Activated CD8-positive, alpha-beta T cell treated with anti-CD3 and anti-CD28 coated beads for 36 hours (primary cell): ENCODE results near the gene KIAA1755. TPM values are rescaled to one million over a fixed set of nuclear protein-coding genes. Genes with fewer than 3 reads are reported as not detected.
"Not testable (repeated sequence)": the region's sequence is repeated elsewhere in the genome, so short reads cannot be mapped to it uniquely, and the experiment has no call there.

Experiments
- ATAC-seq: fragments of 200-7000 bp; cut with Tn5 transposase; one replicate; pipeline ENCODE4 v1.10.0; 2021; ENCODE audit warnings: mild to moderate bottlenecking, moderate library complexity
- CTCF ChIA-PET: fragments of 350-600 bp; sonication (Branson Sonifier 250); formaldehyde crosslinking; loops from one replicate; lab custom pipeline; 2021; ENCODE audit warnings: antibody characterized with exemption; lab: Charles Lee
- POLR2A ChIA-PET: fragments of 350-600 bp; sonication (Branson Sonifier 250); formaldehyde crosslinking; loops from one replicate; lab custom pipeline; 2021; ENCODE audit warnings: antibody characterized with exemption; lab: Charles Lee
- DNase-seq: peaks from one replicate; pipeline ENCODE4 v3.0.0-alpha.2; 2020
- H3K27ac Mint-ChIP-seq: one replicate; pipeline ENCODE4 v1.8.0; 2021; ENCODE audit warnings: mild to moderate bottlenecking, mixed read lengths
- H3K27me3 Mint-ChIP-seq: one replicate; pipeline ENCODE4 v1.8.0; 2021; ENCODE audit warnings: mixed read lengths
- H3K36me3 Mint-ChIP-seq: one replicate; pipeline ENCODE4 v1.8.0; 2021; ENCODE audit warnings: low read depth, mixed read lengths
- H3K4me1 Mint-ChIP-seq: one replicate; pipeline ENCODE4 v1.8.0; 2021; ENCODE audit warnings: low read depth, mixed read lengths
- H3K4me3 Mint-ChIP-seq: one replicate; pipeline ENCODE4 v1.8.0; 2021; ENCODE audit warnings: mild to moderate bottlenecking, moderate library complexity, mixed read lengths
- H3K9me3 Mint-ChIP-seq: one replicate; pipeline ENCODE4 v1.8.0; 2021; ENCODE audit warnings: mixed read lengths
- intact Hi-C: fragments of 100-400 bp; cut with micrococcal nuclease; formaldehyde crosslinking; loops from one replicate; pipeline ENCODE4 v1.10.0; 2022
- total RNA-seq, 2 experiments: library from RNA; stranded (reverse); gene quantifications; one replicate each; pipeline ENCODE4 v1.2.3, GENCODE V29; 2021
- TF ChIP-seq, protein P1 (sequence below): fragments of 200-600 bp; IDR thresholded peaks from one replicate; pipeline ENCODE4 v1.8.0; 2022; ENCODE audit warnings: antibody characterized with exemption, mild to moderate bottlenecking

The KIAA1755 gene
- total RNA-seq, 2 experiments from 2014 or later, result not detected

- Mint-ChIP-seq H3K27me3 (peaks cover 19% of the 10 kb centered on the region), H3K27ac (no peak overlapping the region), H3K4me3 (no peak overlapping the region), H3K9me3 (no peaks in the 10 kb centered on the region), H3K36me3 (no peaks in the 10 kb centered on the region), H3K4me1 (peaks cover 1% of the 10 kb centered on the region)
- CTCF ChIA-PET, result interaction anchor here (0.5 to 1.5 kb wide), 3 partner anchors 12 to 691 kb away, joined by 3 to 4 read pairs (median 3); no protein-coding TSS in a partner anchor
- POLR2A ChIA-PET, result no interaction called here
- ATAC-seq (no peak), DNase-seq (no peak)
- TF ChIP-seq, protein P1, sequence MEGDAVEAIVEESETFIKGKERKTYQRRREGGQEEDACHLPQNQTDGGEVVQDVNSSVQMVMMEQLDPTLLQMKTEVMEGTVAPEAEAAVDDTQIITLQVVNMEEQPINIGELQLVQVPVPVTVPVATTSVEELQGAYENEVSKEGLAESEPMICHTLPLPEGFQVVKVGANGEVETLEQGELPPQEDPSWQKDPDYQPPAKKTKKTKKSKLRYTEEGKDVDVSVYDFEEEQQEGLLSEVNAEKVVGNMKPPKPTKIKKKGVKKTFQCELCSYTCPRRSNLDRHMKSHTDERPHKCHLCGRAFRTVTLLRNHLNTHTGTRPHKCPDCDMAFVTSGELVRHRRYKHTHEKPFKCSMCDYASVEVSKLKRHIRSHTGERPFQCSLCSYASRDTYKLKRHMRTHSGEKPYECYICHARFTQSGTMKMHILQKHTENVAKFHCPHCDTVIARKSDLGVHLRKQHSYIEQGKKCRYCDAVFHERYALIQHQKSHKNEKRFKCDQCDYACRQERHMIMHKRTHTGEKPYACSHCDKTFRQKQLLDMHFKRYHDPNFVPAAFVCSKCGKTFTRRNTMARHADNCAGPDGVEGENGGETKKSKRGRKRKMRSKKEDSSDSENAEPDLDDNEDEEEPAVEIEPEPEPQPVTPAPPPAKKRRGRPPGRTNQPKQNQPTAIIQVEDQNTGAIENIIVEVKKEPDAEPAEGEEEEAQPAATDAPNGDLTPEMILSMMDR, result no peak
- intact Hi-C loops, result no loop called here
These were observed 5.1 kb downstream of the KIAA1755 start for GRCh38 chr20:38255393-38255792.

GRCh38 chr20:38254621-38255020 is 5.9 kb downstream of the KIAA1755 start:
- H3K4me1 Mint-ChIP-seq, result not testable (repeated sequence)

GRCh38 chr20:38253571-38253970 is 7.0 kb downstream of the KIAA1755 start:
- H3K27me3 Mint-ChIP-seq, result peaks cover 3% of the 10 kb centered on the region
- ATAC-seq, result no peak
- H3K9me3 Mint-ChIP-seq, result no peaks in the 10 kb centered on the region
- ChIA-PET POLR2A (no interaction called here), CTCF (interaction anchor here (0.6 to 1.3 kb wide), 3 partner anchors 9 to 31 kb away, joined by 3 to 5 read pairs (median 4); no protein-coding TSS in a partner anchor)
- no peak for DNase-seq
- no peaks in the 10 kb centered on the region for H3K4me1 Mint-ChIP-seq
- H3K36me3 Mint-ChIP-seq, result no peaks in the 10 kb centered on the region
- TF ChIP-seq, protein P1, result no peak
- H3K4me3 Mint-ChIP-seq, result no peak overlapping the region
- intact Hi-C loops, result no loop called here
- no peak overlapping the region for H3K27ac Mint-ChIP-seq

More at GRCh38 chr20:38254621-38255020, 5.9 kb downstream of the KIAA1755 start:
- CTCF ChIA-PET, intact Hi-C loops, ATAC-seq, POLR2A ChIA-PET, H3K4me3 Mint-ChIP-seq, H3K27ac Mint-ChIP-seq, H3K36me3 Mint-ChIP-seq, DNase-seq, H3K9me3 Mint-ChIP-seq: not testable (repeated sequence)
- peaks cover 11% of the 10 kb centered on the region for H3K27me3 Mint-ChIP-seq

GRCh38 chr20:38252292-38253288 is 7.9 kb downstream of the KIAA1755 start:
- ChIA-PET POLR2A (no interaction called here), CTCF (interaction anchor here (0.9 to 1.3 kb wide), 2 partner anchors 10 to 30 kb away, joined by 3 to 5 read pairs; no protein-coding TSS in a partner anchor)
- Mint-ChIP-seq H3K36me3 (no peaks in the 10 kb centered on the region), H3K27ac (no peak overlapping the region), H3K4me3 (no peak overlapping the region), H3K27me3 (no peaks in the 10 kb centered on the region), H3K9me3 (no peaks in the 10 kb centered on the region), H3K4me1 (no peaks in the 10 kb centered on the region)
- intact Hi-C loops, result no loop called here
- ATAC-seq (no peak), DNase-seq (no peak)
- TF ChIP-seq, protein P1, result no peak

DNA sequence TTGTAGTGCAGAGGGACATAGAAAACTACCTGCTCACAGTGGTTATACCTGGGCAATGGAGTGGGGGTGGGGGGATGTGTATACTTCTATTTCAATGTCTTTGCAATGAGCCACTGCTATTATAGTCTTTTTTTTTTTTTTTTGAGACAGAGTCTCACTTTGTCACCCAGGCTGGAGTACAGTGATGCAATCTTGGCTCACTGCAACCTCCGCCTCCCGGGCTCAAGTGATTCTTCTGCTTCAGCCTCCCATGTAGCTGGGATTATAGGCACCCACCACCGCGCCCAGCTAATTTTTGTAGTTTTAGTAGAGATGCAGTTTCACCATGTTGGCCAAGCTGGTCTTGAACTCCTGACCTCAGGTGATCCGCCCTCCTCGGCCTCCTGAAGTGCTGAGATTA is 9.1 kb downstream of the KIAA1755 start:
- intact Hi-C loops, H3K27me3 Mint-ChIP-seq, H3K4me1 Mint-ChIP-seq, H3K36me3 Mint-ChIP-seq, DNase-seq, H3K9me3 Mint-ChIP-seq, CTCF ChIA-PET, ATAC-seq, POLR2A ChIA-PET, H3K4me3 Mint-ChIP-seq, H3K27ac Mint-ChIP-seq: not testable (repeated sequence)

- Mint-ChIP-seq H3K4me3 (no peak overlapping the region), H3K27me3 (peaks cover 2% of the 10 kb centered on the region), H3K36me3 (no peaks in the 10 kb centered on the region), H3K9me3 (no peaks in the 10 kb centered on the region), H3K27ac (no peak overlapping the region), H3K4me1 (no peaks in the 10 kb centered on the region)
- TF ChIP-seq, protein P1, result no peak
- DNase-seq (no peak), ATAC-seq (no peak)
- ChIA-PET POLR2A (no interaction called here), CTCF (no interaction called here)
- intact Hi-C loops, result no loop called here
These were observed 9.9 kb downstream of the KIAA1755 start for GRCh38 chr20:38250609-38251008.
